ENCODE data around the gene PCSK1N. TPM values are rescaled to one million over a fixed set of nuclear protein-coding genes. Genes with fewer than 3 reads are reported as not detected.

The PCSK1N gene
- total RNA-seq, 6 experiments from 2014 or later, result 0.20 to 1.4 TPM; not detected in 4

- DNase-seq, result no peak
- ATAC-seq, result no peak
- 62% methylated on average over 4 of the region's 18 CpGs for WGBS (ENCODE audit: insufficient coverage, low coverage, low lambda C conversion rate, missing lambda C conversion rate)
- TF ChIP-seq, protein P1, sequence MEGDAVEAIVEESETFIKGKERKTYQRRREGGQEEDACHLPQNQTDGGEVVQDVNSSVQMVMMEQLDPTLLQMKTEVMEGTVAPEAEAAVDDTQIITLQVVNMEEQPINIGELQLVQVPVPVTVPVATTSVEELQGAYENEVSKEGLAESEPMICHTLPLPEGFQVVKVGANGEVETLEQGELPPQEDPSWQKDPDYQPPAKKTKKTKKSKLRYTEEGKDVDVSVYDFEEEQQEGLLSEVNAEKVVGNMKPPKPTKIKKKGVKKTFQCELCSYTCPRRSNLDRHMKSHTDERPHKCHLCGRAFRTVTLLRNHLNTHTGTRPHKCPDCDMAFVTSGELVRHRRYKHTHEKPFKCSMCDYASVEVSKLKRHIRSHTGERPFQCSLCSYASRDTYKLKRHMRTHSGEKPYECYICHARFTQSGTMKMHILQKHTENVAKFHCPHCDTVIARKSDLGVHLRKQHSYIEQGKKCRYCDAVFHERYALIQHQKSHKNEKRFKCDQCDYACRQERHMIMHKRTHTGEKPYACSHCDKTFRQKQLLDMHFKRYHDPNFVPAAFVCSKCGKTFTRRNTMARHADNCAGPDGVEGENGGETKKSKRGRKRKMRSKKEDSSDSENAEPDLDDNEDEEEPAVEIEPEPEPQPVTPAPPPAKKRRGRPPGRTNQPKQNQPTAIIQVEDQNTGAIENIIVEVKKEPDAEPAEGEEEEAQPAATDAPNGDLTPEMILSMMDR (IDR thresholded peaks at IDR 0.05), result no peak
- no peak for TF ChIP-seq POLR2A (IDR thresholded peaks at IDR 0.05)
- intact Hi-C loops (cut with DNase I), result no loop called here
- no peak overlapping the region for H3K4me3 ChIP-seq
- no peak overlapping the region for H3K27ac ChIP-seq
- no peaks in the 10 kb centered on the region for H3K9me3 ChIP-seq
- no peaks in the 10 kb centered on the region for H3K4me1 ChIP-seq
- no peaks in the 10 kb centered on the region for H3K27me3 ChIP-seq
- peaks cover 0 to 19% (median 6%) of the 10 kb centered on the region in 4 donors for H3K36me3 ChIP-seq
These were observed 19.2 kb downstream of the PCSK1N start for GRCh38 chrX:48816014-48816810.

DNA sequence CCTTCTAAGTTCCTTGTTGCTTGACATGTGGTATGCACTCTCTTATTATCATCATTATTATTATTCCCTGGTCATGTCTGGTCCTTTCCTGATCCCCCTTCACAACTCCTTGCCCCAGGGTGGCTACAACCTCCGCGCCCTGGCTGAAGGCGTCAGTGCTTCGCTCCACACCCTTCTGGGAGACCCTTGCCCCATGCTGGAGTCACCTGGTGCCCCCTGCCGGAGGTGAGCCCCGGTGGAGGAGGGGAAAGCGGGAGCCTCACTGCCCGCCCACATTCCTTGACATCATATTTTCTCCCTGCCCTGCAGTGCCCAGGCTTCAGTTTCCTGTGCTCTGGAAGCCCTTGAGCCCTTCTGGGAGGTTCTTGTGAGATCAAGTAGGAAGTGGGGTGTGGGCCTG is 20.1 kb downstream of the PCSK1N start:
- H3K36me3 ChIP-seq, result peaks cover 0 to 19% (median 6%) of the 10 kb centered on the region in 4 donors
- H3K4me1 ChIP-seq, result no peaks in the 10 kb centered on the region
- DNase-seq (no peak), ATAC-seq (no peak)
- intact Hi-C loops (cut with DNase I), result no loop called here
- TF ChIP-seq, protein P1 (IDR thresholded peaks at IDR 0.05), result no peak
- no peak for TF ChIP-seq POLR2A (IDR thresholded peaks at IDR 0.05)
- no peaks in the 10 kb centered on the region for H3K27me3 ChIP-seq
- no peak overlapping the region for H3K4me3 ChIP-seq
- no peaks in the 10 kb centered on the region for H3K9me3 ChIP-seq
- 68% methylated on average over 4 of the region's 8 CpGs for WGBS (ENCODE audit: insufficient coverage, low coverage, low lambda C conversion rate, missing lambda C conversion rate)
- no peak overlapping the region for H3K27ac ChIP-seq

- Histone ChIP-seq H3K4me3 (no peak overlapping the region), H3K27ac (no peak overlapping the region), H3K36me3 (peaks cover 0 to 19% (median 6%) of the 10 kb centered on the region in 4 donors), H3K27me3 (no peaks in the 10 kb centered on the region), H3K4me1 (no peaks in the 10 kb centered on the region), H3K9me3 (no peaks in the 10 kb centered on the region)
- intact Hi-C loops (cut with DNase I), result no loop called here
- ATAC-seq (no peak), DNase-seq (no peak)
- TF ChIP-seq, protein P1 (IDR thresholded peaks at IDR 0.05), result no peak
- TF ChIP-seq POLR2A (IDR thresholded peaks at IDR 0.05), result no peak
- 79% methylated on average over 3 of the region's 8 CpGs for WGBS (ENCODE audit: insufficient coverage, low coverage, low lambda C conversion rate, missing lambda C conversion rate)
These were observed 20.7 kb downstream of the PCSK1N start for GRCh38 chrX:48814722-48815121.

- WGBS (ENCODE audit: insufficient coverage, low coverage, low lambda C conversion rate, missing lambda C conversion rate), result 78% methylated on average over 7 of the region's 8 CpGs
- TF ChIP-seq POLR2A (IDR thresholded peaks at IDR 0.05), result no peak
- TF ChIP-seq, protein P1 (IDR thresholded peaks at IDR 0.05), result no peak
- ATAC-seq (peak in 3 of 4 donors; percentile 26 to 36 (median 31)), DNase-seq (no peak)
- Histone ChIP-seq H3K27ac (no peak overlapping the region), H3K27me3 (no peaks in the 10 kb centered on the region), H3K4me1 (no peaks in the 10 kb centered on the region), H3K4me3 (no peak overlapping the region), H3K36me3 (peaks cover 0 to 19% (median 6%) of the 10 kb centered on the region in 4 donors), H3K9me3 (no peaks in the 10 kb centered on the region)
- intact Hi-C loops (cut with DNase I), result no loop called here
These were observed 21.8 kb downstream of the PCSK1N start for GRCh38 chrX:48813644-48814043.

Data from right lobe of liver (tissue), 6 donors.